HG03280 (cell line): ENCODE measurements around the gene HINFP.
"Not testable (repeated sequence)": the region's sequence is repeated elsewhere in the genome, so short reads cannot be mapped to it uniquely, and the experiment has no call there.

ENCODE experiments used
- ATAC-seq: cut with Tn5 transposase; IDR thresholded peaks from one replicate; pipeline ENCODE4 v1.9.1; 2021; ENCODE audit warnings: mild to moderate bottlenecking, moderate library complexity; ENCODE audit not compliant: unreplicated experiment

The HINFP gene

GRCh38 chr11:119184399-119184798, 63.0 kb downstream of the HINFP start:
- not testable (repeated sequence) for ATAC-seq
